ENCODE results near the gene OGFOD1. TPM values are rescaled to one million over a fixed set of nuclear protein-coding genes. Genes with fewer than 3 reads are reported as not detected.
"Not testable (repeated sequence)": the region's sequence is repeated elsewhere in the genome, so short reads cannot be mapped to it uniquely, and the experiment has no call there.

Gene OGFOD1
- total RNA-seq, 1 experiment from 2014 or later, result 51.6 TPM

GRCh38 chr16:56483394-56483793 is 32.0 kb downstream of the OGFOD1 start (continued):
- no peak for TF ChIP-seq REST (IDR thresholded peaks at IDR 0.05; ENCODE audit: low read depth)

- Histone ChIP-seq H3K4me2 (ENCODE audit: low read length) (no peak overlapping the region), H3K9ac (ENCODE audit: low read length) (no peak overlapping the region), H3K36me3 (ENCODE audit: control insufficient read depth in 1 of 2, insufficient read depth in 2 of 2, low read length in 2 of 2) (peaks cover 0 to 4% of the 10 kb centered on the region in 2 experiments; a peak in 1 of 4 replicates), H3K4me1 (ENCODE audit: control insufficient read depth in 1 of 2, insufficient read depth in 2 of 2, low read length in 2 of 2) (no peaks in the 10 kb centered on the region), H2AFZ (ENCODE audit: low read depth, low read length, poor library complexity, severe bottlenecking) (no peak overlapping the region), H4K20me1 (ENCODE audit: insufficient read depth) (no peaks in the 10 kb centered on the region), H3K79me2 (ENCODE audit: insufficient read depth, low read length) (no peaks in the 10 kb centered on the region), H3K27me3 (ENCODE audit: insufficient read depth, low read length) (no peaks in the 10 kb centered on the region), H3K9me3 (ENCODE audit: control insufficient read depth in 1 of 2, insufficient read depth in 1 of 2, low read depth in 1 of 2, low read length in 2 of 2) (no peaks in the 10 kb centered on the region), H3K9me2 (ENCODE audit: insufficient read depth) (no peaks in the 10 kb centered on the region), H3K4me3 (replicated peaks in 1 of 2; ENCODE audit: low read depth in 1 of 2, low read length in 2 of 2) (no peak overlapping the region), H3K27ac (ENCODE audit: low read depth, low read length) (no peak overlapping the region)
- BruUV-seq (replicated peaks), result no TSS peak
- DNase-seq (ENCODE audit: low read depth, low spot score) (no peak), ATAC-seq (no peak)
- ChIA-PET CTCF (no interaction called here), RAD21 (ENCODE audit: low non-redundant PET in 1 of 2, low total read pairs in 2 of 2, uncharacterized antibody in 2 of 2, unreplicated experiment in 2 of 2) (no interaction called here), POLR2A (no interaction called here)
- TF ChIP-seq CBX3 (IDR thresholded peaks at IDR 0.05; ENCODE audit: low read depth) (no peak), ZNF274 (IDR thresholded peaks at IDR 0.05; ENCODE audit: low read depth, low read length) (no peak)
- TF ChIP-seq, protein P1, sequence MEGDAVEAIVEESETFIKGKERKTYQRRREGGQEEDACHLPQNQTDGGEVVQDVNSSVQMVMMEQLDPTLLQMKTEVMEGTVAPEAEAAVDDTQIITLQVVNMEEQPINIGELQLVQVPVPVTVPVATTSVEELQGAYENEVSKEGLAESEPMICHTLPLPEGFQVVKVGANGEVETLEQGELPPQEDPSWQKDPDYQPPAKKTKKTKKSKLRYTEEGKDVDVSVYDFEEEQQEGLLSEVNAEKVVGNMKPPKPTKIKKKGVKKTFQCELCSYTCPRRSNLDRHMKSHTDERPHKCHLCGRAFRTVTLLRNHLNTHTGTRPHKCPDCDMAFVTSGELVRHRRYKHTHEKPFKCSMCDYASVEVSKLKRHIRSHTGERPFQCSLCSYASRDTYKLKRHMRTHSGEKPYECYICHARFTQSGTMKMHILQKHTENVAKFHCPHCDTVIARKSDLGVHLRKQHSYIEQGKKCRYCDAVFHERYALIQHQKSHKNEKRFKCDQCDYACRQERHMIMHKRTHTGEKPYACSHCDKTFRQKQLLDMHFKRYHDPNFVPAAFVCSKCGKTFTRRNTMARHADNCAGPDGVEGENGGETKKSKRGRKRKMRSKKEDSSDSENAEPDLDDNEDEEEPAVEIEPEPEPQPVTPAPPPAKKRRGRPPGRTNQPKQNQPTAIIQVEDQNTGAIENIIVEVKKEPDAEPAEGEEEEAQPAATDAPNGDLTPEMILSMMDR (IDR thresholded peaks at IDR 0.05 in 2 of 3, conservative IDR thresholded peaks at IDR 0.05 in 1 of 3; ENCODE audit: borderline replicate concordance in 1 of 3, insufficient read depth in 1 of 3, low read depth in 2 of 3, low read length in 2 of 3), result no peak
- intact Hi-C loops (cut with micrococcal nuclease), result no loop called here
Measured at GRCh38 chr16:56488035-56488434, 36.7 kb downstream of the OGFOD1 start.

GRCh38 chr16:56488868-56489267 is 37.5 kb downstream of the OGFOD1 start:
- ATAC-seq; H4K20me1 ChIP-seq (ENCODE audit: insufficient read depth); H3K27me3 ChIP-seq (ENCODE audit: insufficient read depth, low read length); H2AFZ ChIP-seq (ENCODE audit: low read depth, low read length, poor library complexity, severe bottlenecking); RAD21 ChIA-PET (ENCODE audit: low non-redundant PET in 1 of 2, low total read pairs in 2 of 2, uncharacterized antibody in 2 of 2, unreplicated experiment in 2 of 2); H3K36me3 ChIP-seq (ENCODE audit: control insufficient read depth in 1 of 2, insufficient read depth in 2 of 2, low read length in 2 of 2); H3K4me3 ChIP-seq (replicated peaks in 1 of 2; ENCODE audit: low read depth in 1 of 2, low read length in 2 of 2); DNase-seq (ENCODE audit: low read depth, low spot score); H3K79me2 ChIP-seq (ENCODE audit: insufficient read depth, low read length); H3K9me2 ChIP-seq (ENCODE audit: insufficient read depth); H3K4me2 ChIP-seq (ENCODE audit: low read length); CTCF ChIA-PET; POLR2A ChIA-PET; intact Hi-C loops (cut with micrococcal nuclease); H3K9ac ChIP-seq (ENCODE audit: low read length); H3K9me3 ChIP-seq (ENCODE audit: control insufficient read depth in 1 of 2, insufficient read depth in 1 of 2, low read depth in 1 of 2, low read length in 2 of 2); H3K4me1 ChIP-seq (ENCODE audit: control insufficient read depth in 1 of 2, insufficient read depth in 2 of 2, low read length in 2 of 2); BruUV-seq (replicated peaks); H3K27ac ChIP-seq (ENCODE audit: low read depth, low read length): not testable (repeated sequence)

Data from HCT116 (cell line).